Activated CD4-positive, alpha-beta T cell treated with anti-CD3 and anti-CD28 coated beads for 24 hours (primary cell): Measurements from ENCODE around the gene MGST3.
"Not testable (repeated sequence)": the region's sequence is repeated elsewhere in the genome, so short reads cannot be mapped to it uniquely, and the experiment has no call there.

ENCODE experiments used
- DNase-seq, 2 donors: peaks; one replicate each; pipeline ENCODE4 v3.0.0-alpha.2; 2020; ENCODE audit warnings: low read depth in 2 of 2

The MGST3 gene

DNA sequence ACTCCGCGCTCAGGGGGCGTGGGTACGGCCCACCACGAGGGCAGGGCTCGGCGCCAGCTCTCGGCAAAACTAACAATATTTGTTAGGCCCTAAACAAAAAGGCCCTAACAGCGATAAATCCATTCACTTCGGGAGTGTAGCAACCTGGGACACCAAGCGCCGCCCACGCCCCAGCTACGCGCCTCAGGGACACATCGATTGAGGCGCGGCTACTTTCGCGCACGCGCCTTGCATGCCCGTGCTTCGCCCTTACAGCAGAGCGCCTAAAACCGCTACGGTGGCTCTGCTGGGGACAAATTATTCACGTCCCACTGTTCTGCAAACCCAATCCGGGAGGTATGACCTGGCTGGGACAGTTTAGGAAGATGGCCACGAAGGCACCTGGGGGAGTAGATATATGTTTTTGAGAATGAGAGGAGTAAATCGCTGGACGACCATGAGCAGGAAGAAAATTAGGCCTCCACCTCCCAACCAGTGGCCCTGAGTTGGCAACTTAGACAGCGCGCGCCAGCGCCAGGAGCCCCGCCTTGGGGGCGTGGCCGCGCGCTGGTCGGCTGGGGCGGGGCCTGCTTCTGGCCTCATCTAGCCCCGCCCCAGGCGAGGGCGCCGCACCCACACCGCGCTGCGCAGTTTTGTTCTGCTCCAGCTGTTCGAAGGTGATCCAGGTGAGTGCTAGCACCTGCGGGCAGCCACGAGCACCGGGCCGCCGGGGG lies at the start of gene MGST3:
TSS of gene MGST3 (plus strand) at position 606 of the 713 bp plus-strand sequence. CDS start 18,614 bp downstream, outside the sequence.
- DNase-seq, result peak; percentile 93 to 94

DNA sequence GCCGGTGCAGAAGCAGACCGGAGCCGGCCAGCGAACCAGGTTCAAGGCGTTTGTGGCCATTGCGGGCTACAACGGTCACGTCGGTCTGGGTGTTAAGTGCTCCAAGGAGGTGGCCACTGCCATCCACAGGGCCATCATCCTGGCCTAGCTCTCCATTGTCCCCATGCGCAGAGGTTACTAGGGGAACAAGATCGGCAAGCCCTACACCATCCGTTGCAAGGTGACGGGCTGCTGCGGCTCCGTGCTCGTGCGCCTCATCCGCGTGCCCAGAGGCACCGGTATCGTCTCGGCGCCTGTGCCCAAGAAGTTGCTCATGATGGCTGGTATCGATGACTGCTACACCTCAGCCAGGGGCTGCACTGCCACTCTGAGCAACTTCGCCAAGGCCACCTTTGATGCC lies 49.1 kb upstream of the MGST3 start:
- DNase-seq, result no peak

- DNase-seq, result no peak
Observed at GRCh38 chr1:165586398-165586797, 44.6 kb upstream of the MGST3 start.

DNA sequence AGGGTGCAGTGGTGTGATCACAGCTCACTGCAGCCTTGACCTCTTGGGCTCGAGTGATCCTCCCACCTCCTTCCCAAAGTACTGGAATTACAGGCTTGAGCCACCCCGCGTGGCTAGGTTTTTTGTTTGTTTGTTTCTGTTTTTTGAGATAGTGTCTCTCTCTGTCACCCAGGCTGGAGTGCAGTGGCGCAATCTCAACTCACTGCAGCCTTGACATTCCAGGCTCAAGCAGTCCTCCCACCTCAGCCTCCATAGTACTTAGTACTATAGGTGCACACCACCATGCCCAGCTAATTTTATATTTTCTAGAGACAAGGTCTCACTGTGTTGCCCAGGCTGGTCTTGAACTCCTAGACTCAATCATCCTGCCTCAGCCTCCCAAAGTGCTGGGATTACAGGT lies 39.6 kb upstream of the MGST3 start:
- DNase-seq, result not testable (repeated sequence)

DNA sequence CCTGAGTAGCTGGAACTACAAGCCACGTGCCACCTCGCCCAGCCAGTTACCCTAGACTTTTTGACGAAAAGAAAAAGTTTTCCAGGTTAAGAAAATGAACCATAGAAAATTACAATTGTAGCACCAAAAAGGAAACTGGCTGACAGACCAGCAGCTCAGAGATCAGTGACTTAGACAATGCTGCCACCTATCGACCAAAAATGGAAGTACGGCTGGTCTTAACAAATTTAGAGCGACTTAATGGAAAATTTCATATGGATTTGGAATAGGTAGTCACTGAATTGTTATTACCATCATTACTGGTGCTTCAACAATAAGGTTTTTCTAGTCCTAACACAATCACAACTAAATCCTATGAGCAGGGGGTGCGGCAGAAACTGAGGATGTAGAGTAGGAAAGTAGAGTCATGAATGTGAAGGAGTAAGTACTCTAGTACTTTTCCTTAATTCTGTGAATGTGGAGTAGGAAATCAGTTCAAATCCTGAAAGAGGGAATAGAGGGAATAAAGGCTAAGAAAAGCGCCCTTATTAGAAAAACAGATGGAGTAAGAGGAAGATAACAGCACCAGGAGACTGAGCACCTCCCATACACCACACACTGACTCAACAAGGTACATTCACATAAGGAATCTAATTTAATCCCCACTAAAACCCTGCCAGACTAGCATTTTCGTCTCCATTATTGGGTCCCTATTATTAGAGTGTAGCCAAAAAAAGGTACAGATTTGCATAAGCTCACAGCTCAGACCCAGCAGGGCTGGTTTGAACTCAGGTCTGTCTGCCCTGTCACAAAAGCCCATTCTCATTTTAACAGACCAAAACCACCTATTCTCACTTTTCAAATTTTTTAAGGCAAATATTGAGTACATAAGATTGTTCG lies 37.9 kb upstream of the MGST3 start:
- peak; percentile 67 to 77 for DNase-seq

DNA sequence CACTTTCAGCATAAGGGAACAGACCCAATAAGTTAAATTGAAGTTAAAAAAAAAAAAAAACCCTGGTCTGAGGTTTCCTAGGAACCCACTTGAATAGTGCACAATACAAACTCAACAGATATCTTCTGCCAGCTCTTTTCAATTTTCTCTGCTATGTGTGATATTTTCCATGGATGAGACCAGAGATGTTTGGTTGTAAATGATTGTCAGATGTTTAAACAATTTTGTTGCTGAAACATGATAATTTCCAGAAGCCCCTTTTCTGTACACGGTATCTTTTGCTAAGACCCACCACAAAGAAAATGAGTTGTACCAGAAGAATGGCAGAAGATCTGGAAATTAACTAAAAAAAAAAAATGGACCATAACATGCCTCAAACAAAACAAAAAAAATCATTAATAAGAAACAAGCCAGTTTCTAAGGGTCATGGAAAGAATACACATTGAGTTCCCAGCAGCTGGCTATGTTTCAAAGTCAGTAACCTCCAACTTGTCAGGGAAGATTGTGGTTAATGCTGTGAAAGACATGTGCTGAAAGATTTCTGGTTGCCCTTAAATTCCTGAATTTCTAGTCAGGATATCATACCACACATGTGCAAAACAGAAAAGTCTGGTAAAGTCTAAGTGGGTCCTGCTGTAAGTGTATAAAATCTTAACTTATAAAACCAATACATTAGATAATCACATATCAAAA lies 35.6 kb upstream of the MGST3 start:
- DNase-seq, result no peak

DNA sequence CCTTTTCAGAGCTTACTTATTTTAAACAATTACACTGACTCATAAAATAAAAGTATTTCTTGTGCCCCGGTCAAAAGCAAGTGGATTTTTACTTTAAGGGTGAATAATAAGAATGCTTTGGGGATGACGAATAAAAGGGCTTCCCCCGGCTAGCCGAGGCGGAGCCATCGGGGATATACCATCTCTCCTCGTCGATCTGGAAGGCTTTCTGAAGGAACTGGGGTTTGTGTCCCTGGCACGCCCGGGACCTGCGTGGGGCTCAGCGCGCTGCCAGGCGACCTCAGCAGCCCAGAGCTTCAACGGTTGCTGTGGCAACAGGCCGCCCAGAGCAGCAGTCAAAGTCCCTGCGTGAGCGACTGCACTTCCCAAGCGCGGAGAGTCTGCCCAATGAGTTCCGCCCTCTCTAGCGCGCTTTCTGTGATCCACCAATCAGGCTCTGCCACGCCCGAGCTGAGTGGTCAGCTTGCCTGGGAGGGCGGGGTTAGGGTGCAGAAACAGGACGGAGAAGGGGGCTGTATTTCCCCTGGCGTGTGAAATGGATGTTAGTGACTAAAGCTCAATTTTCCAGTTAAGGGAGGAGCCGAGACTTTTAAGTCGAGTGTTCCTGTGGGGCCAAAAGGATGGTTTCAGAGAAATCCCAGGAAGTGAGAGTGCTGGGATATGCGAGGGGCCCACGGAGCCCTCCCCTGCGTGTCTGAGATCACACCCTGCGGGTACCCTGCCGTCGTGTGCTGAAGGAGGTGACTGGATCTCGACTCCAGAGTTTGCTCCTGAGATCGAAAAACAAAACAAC lies 33.0 kb upstream of the MGST3 start:
- DNase-seq, result peak; percentile 91 to 96

GRCh38 chr1:165598676-165599059 lies 32.4 kb upstream of the MGST3 start:
- DNase-seq, result no peak

DNA sequence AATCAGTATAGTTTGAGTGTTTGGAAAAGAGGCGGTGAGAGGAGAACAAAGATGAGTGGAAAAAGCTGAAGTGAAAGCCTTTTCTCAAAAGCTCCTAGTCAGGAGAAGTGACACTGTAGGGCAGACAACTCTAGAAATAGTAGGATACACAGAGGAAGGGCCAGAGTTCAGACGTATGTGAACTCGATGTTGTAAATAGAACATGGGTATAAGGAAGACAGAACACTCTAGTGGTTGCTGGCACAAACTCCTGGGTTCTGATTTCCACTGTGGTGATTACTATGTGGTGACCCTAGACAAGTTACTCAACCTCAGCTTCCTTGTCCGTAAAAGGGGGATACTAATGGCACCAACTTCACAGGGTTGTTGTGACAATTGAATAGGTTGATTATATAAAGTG lies 30.2 kb upstream of the MGST3 start:
- DNase-seq, result no peak

DNA sequence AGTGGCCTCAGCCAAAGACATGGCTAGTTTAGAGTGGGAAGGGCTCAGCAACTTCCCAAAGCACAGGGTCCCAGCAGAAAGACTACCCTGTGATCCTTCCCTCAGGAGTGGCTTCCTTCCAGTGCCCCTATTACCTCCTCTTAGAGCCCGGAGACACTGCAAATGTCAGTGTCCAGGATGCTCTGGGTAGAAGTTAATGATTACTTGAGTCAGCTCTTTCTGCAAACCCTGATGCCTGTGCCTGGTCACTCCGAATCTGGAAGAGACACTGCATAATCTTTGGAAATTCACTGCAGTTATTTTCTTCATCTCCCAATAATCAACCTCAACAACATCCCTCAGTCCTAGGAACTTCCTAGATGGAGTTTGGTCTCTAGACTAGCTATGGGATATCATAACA lies 27.2 kb upstream of the MGST3 start:
- no peak for DNase-seq

DNA sequence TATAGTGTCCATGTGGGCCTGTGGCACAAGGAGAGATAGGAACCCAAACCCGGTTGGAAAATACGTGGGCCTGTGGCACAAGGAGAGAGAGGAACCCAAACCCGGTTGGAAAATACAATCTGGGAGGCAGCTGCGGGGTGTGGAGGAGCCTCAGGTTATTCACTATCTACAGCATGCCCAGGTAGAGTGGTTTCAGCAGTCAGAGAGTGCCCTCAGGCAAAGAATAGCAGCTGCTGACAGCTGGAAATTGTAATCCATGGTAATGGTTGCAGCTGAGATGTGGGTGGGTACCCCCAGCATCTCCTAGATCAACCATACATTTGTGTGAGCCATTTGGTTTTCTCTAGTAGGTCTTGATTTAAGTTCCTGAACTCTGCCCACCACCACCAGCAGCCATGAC lies 25.8 kb upstream of the MGST3 start:
- no peak for DNase-seq

DNA sequence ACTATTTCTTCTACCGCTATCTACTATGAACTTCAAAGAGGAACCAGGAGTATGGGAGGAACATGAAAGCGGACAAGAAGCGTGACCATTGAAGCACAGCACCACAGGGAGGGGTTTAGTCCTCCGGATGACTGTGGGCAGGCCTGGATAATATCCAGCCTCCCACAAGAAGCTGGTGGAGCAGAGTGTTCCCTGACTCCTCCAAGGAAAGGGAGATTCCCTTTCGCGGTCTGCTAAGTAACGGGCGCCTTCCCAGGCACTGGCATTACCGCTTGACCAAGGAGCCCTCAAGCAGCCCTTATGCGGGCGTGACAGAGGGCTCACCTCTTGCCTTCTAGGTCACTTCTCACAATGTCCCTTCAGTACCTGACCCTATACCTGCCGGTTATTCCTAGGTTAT lies 24.4 kb upstream of the MGST3 start:
- DNase-seq, result not testable (repeated sequence)

- no peak for DNase-seq
Observed at GRCh38 chr1:165610866-165611265, 20.2 kb upstream of the MGST3 start.

DNA sequence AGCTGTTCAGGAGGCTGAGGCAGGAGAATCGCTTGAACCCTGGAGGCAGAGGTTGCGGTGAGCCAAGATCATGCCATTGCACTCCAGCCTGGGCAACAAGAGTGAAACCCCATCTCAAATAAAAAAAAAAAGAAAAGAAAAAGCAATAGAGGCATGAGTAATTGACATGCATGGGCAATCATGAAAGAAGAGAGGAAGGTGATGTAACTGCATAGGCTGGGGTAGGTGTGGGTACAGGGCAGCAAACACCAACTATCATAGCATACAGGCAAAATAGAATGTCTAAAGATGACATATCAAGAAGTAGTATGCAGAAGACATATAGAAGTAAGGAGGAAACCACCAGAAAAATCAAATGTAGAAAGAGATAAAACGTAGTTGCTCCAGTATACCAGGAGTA lies 19.0 kb upstream of the MGST3 start:
- no peak for DNase-seq

- no peak for DNase-seq
Observed at GRCh38 chr1:165616054-165616612, 14.9 kb upstream of the MGST3 start.

- DNase-seq, result no peak
Observed at GRCh38 chr1:165616987-165617546, 14.0 kb upstream of the MGST3 start.

- no peak for DNase-seq
Observed at GRCh38 chr1:165619647-165620151, 11.3 kb upstream of the MGST3 start.

GRCh38 chr1:165623624-165624023 lies 7.4 kb upstream of the MGST3 start:
- no peak for DNase-seq

- no peak for DNase-seq
Observed at GRCh38 chr1:165624441-165624840, 6.6 kb upstream of the MGST3 start.

- no peak for DNase-seq
Observed at GRCh38 chr1:165628147-165628822, 2.7 kb upstream of the MGST3 start.
